ENCODE results near the gene CNOT1.
"Not testable (repeated sequence)": the region's sequence is repeated elsewhere in the genome, so short reads cannot be mapped to it uniquely, and the experiment has no call there.

Gene CNOT1

GRCh38 chr16:58629733-58630640, at the start of gene CNOT1:
CNOT1 (minus strand) TSS chr16:58629826; CDS start chr16:58599337, 30,489 bp downstream.
- DNase-seq: peak; percentile 99

GRCh38 chr16:58678716-58679115, 49.1 kb upstream of the CNOT1 start:
- no peak for DNase-seq

- no peak for DNase-seq
Measured at GRCh38 chr16:58678269-58678668, 48.6 kb upstream of the CNOT1 start.

GRCh38 chr16:58670946-58671583, 41.4 kb upstream of the CNOT1 start:
- no peak for DNase-seq

GRCh38 chr16:58670177-58670576, 40.6 kb upstream of the CNOT1 start:
- no peak for DNase-seq

- DNase-seq: no peak
Measured at GRCh38 chr16:58665200-58665599, 35.6 kb upstream of the CNOT1 start.

GRCh38 chr16:58661199-58661830, 31.7 kb upstream of the CNOT1 start:
- DNase-seq: peak; percentile 41

GRCh38 chr16:58659911-58660310, 30.3 kb upstream of the CNOT1 start:
- DNase-seq: not testable (repeated sequence)

GRCh38 chr16:58658796-58659211, 29.2 kb upstream of the CNOT1 start:
- no peak for DNase-seq

GRCh38 chr16:58656899-58657298, 27.3 kb upstream of the CNOT1 start:
- no peak for DNase-seq

- no peak for DNase-seq
Measured at GRCh38 chr16:58655215-58655596, 25.6 kb upstream of the CNOT1 start.

- DNase-seq: no peak
Measured at GRCh38 chr16:58654560-58655214, 25.1 kb upstream of the CNOT1 start.

- DNase-seq: no peak
Measured at GRCh38 chr16:58652741-58653140, 23.1 kb upstream of the CNOT1 start.

GRCh38 chr16:58651965-58652348, 22.3 kb upstream of the CNOT1 start:
- no peak for DNase-seq

- DNase-seq: no peak
Measured at GRCh38 chr16:58649707-58650106, 20.1 kb upstream of the CNOT1 start.

- DNase-seq: no peak
Measured at GRCh38 chr16:58647107-58647506, 17.5 kb upstream of the CNOT1 start.

- DNase-seq: no peak
Measured at GRCh38 chr16:58644765-58645487, 15.3 kb upstream of the CNOT1 start.

- DNase-seq: no peak
Measured at GRCh38 chr16:58644108-58644507, 14.5 kb upstream of the CNOT1 start.

- DNase-seq: no peak
Measured at GRCh38 chr16:58640949-58641348, 11.3 kb upstream of the CNOT1 start.

GRCh38 chr16:58639836-58640235, 10.2 kb upstream of the CNOT1 start:
- no peak for DNase-seq

- DNase-seq: no peak
Measured at GRCh38 chr16:58639230-58639629, 9.6 kb upstream of the CNOT1 start.

Measured in CD4-positive, alpha-beta T cell treated with Interleukin-15 for 1 hour (primary cell).